ENCODE data around the gene ACE.

GRCh38 chr17:63534816-63535455, 58.1 kb downstream of the ACE start:
- TF ChIP-seq CTCF (IDR thresholded peaks at IDR 0.05; ENCODE audit: insufficient read depth, low read depth, low read length) (no peak), EZH2 (IDR thresholded peaks at IDR 0.05; ENCODE audit: insufficient read depth, low read length) (no peak)

All from astrocyte (in vitro differentiated cells and primary cell).